Endothelial cell (in vitro differentiated cells): Measurements from ENCODE around the gene DNA2. TPM values are rescaled to one million over a fixed set of nuclear protein-coding genes. Genes with fewer than 3 reads are reported as not detected.

ENCODE experiments used
- DNase-seq: peaks from one replicate; pipeline ENCODE4 v3.0.0; 2021; ENCODE audit warnings: low spot score
- H3K27ac Mint-ChIP-seq: one replicate; pipeline ENCODE4 v1.8.0; 2021; ENCODE audit warnings: mixed read lengths, inconsistent platforms; ENCODE audit not compliant: unreplicated experiment
- H3K27me3 Mint-ChIP-seq: one replicate; pipeline ENCODE4 v1.8.0; 2021; ENCODE audit warnings: mild to moderate bottlenecking, moderate library complexity, mixed read lengths, inconsistent platforms; ENCODE audit not compliant: unreplicated experiment
- H3K36me3 Mint-ChIP-seq: one replicate; pipeline ENCODE4 v1.8.0; 2021; ENCODE audit warnings: mild to moderate bottlenecking, low read depth, mixed read lengths, inconsistent platforms; ENCODE audit not compliant: unreplicated experiment
- H3K4me1 Mint-ChIP-seq: one replicate; pipeline ENCODE4 v1.8.0; 2021; ENCODE audit warnings: mild to moderate bottlenecking, mixed read lengths, inconsistent platforms; ENCODE audit not compliant: unreplicated experiment
- H3K4me3 Mint-ChIP-seq: one replicate; pipeline ENCODE4 v1.8.0; 2021; ENCODE audit warnings: mild to moderate bottlenecking, mixed read lengths, inconsistent platforms; ENCODE audit not compliant: unreplicated experiment
- H3K9me3 Mint-ChIP-seq: one replicate; pipeline ENCODE4 v1.8.0; 2021; ENCODE audit warnings: mixed read lengths, inconsistent platforms; ENCODE audit not compliant: unreplicated experiment
- CTCF ChIP-seq: fragments of 200-600 bp; sonication (generic); IDR thresholded peaks from one replicate; pipeline ENCODE4 v1.5.0; 2021; ENCODE audit warnings: antibody characterized with exemption; ENCODE audit not compliant: unreplicated experiment
- total RNA-seq: library from RNA; stranded (reverse); fragmentation: NEBNext Ultra II Directional; extraction: Animal tissue kit (Norgen Biotek cat#: 25700); gene quantifications from one replicate; pipeline ENCODE4 v1.2.1, GENCODE V29; 2021; ENCODE audit not compliant: unreplicated experiment

DNA2 gene
- total RNA-seq, 1 donor from 2014 or later, result 14.5 TPM

GRCh38 chr10:68492118-68492517 lies 20.3 kb upstream of the DNA2 start:
- DNase-seq, result no peak
- Mint-ChIP-seq H3K9me3 (no peaks in the 10 kb centered on the region), H3K36me3 (peaks cover 12% of the 10 kb centered on the region), H3K27ac (no peak overlapping the region), H3K27me3 (no peaks in the 10 kb centered on the region), H3K4me3 (no peak overlapping the region), H3K4me1 (no peaks in the 10 kb centered on the region)
- no peak for TF ChIP-seq CTCF

GRCh38 chr10:68489919-68490318 lies 18.1 kb upstream of the DNA2 start:
- Mint-ChIP-seq H3K27ac (no peak overlapping the region), H3K4me1 (no peaks in the 10 kb centered on the region), H3K36me3 (peaks cover 9% of the 10 kb centered on the region), H3K27me3 (no peaks in the 10 kb centered on the region), H3K9me3 (no peaks in the 10 kb centered on the region), H3K4me3 (no peak overlapping the region)
- TF ChIP-seq CTCF, result no peak
- DNase-seq, result no peak

GRCh38 chr10:68474021-68474420 lies 2.2 kb upstream of the DNA2 start:
- Mint-ChIP-seq H3K27ac (no peak overlapping the region), H3K36me3 (no peaks in the 10 kb centered on the region), H3K4me3 (no peak overlapping the region), H3K9me3 (no peaks in the 10 kb centered on the region), H3K27me3 (no peaks in the 10 kb centered on the region), H3K4me1 (peaks cover 9% of the 10 kb centered on the region)
- no peak for DNase-seq
- TF ChIP-seq CTCF, result no peak

- DNase-seq, result no peak
- Mint-ChIP-seq H3K27ac (no peak overlapping the region), H3K36me3 (no peaks in the 10 kb centered on the region), H3K9me3 (no peaks in the 10 kb centered on the region), H3K4me1 (peaks cover 9% of the 10 kb centered on the region), H3K4me3 (peak overlapping the region; percentile 98), H3K27me3 (no peaks in the 10 kb centered on the region)
- no peak for TF ChIP-seq CTCF
Observed at GRCh38 chr10:68471063-68471585, 649 bp downstream of the DNA2 start.

- peak overlapping the region; percentile 98 for H3K4me3 Mint-ChIP-seq
- H3K4me1 Mint-ChIP-seq, result peaks cover 9% of the 10 kb centered on the region
- no peak overlapping the region for H3K27ac Mint-ChIP-seq
- no peak for DNase-seq
- H3K9me3 Mint-ChIP-seq, result no peaks in the 10 kb centered on the region
- H3K36me3 Mint-ChIP-seq, result no peaks in the 10 kb centered on the region
- no peak for TF ChIP-seq CTCF
- no peaks in the 10 kb centered on the region for H3K27me3 Mint-ChIP-seq
Observed at GRCh38 chr10:68470300-68470699, 1.5 kb downstream of the DNA2 start.
